Tongue (tissue), 2 donors: ENCODE measurements around the gene SCMH1. TPM values are rescaled to one million over a fixed set of nuclear protein-coding genes. Genes with fewer than 3 reads are reported as not detected.
"Not testable (repeated sequence)": the region's sequence is repeated elsewhere in the genome, so short reads cannot be mapped to it uniquely, and the experiment has no call there.

Experiments used
- DNase-seq: peaks from one replicate; pipeline ENCODE4 v3.0.0-alpha.2; 2015
- total RNA-seq: library from RNA; depleted of rRNA; stranded (reverse); fragments of >200 nt; gene quantifications from one replicate; pipeline ENCODE4 v1.2.3, GENCODE V29; 2014

SCMH1 gene
- total RNA-seq, 1 donor from 2014 or later: 55.0 TPM

DNA sequence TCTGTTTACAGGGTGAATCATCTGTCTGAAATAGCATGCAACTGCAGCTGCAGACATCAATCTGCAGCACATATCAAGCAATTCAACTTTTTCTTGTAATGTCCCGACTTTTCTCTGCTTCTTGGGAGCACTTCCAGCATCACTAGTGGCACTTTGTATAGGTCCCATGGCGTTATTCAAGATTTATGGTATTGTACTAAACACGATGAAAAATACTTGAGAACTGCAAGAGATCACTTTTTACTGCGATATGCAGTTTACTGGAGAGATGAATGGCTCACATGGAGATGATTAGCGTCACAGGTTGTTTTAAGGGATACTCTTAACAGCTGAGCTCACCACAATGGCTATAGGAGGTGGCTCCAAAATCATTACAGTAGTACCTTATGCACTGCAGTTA lies 7.2 kb upstream of the SCMH1 start:
- no peak for DNase-seq

DNA sequence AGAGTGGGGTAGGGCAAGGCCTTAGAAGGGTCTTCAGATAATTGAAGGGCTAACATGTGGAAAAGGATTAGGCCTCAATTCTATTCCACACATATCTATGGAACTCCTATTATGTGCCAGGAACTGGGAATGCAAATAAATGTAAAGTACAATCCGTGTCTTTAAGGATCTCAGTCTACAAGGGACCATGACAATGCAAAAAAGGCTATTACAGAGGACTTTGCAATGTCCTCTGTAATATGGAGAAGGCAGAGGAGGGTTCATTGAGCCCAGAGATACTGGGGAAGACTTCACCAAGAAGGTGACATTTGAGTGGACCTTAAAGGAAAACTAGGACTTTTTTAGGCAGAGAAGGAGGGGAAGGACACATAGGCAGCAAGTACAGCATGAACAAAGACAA lies 4.5 kb upstream of the SCMH1 start:
- no peak for DNase-seq

DNA sequence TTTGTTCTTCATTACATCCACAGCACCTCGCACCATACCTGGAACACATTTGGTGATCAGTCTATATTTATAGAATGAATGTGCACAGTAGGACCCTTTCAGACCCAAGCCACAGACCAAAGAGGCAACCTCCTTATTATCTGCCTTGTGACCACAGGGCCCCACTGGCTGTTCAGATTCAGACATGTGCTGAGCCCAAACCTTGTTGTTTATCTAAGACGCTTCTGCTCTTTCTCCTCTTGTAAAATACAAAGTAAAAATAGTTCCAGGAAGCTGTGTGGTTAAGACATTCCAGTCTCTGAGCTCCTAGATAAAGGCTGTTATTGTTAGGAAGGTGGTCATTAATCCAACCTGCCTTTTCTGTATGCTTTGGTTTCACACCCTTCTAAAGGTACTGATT lies 3.6 kb upstream of the SCMH1 start:
- DNase-seq: no peak

DNA sequence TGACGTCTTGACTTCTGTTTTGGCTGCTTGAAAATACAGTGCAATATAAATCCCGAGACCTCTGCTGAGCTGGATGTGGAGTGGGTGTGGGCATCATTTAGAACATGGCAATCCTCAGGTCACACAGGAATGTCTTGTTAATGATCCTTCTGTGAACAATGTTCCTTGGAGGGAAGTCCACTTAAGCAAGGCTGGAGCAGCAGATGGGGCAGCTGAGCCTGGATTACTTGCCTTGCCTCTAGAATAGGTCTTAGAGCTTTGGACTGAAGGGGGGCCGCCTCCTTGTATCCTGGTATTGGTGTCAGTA lies 926 bp upstream of the SCMH1 start:
- DNase-seq: no peak

DNA sequence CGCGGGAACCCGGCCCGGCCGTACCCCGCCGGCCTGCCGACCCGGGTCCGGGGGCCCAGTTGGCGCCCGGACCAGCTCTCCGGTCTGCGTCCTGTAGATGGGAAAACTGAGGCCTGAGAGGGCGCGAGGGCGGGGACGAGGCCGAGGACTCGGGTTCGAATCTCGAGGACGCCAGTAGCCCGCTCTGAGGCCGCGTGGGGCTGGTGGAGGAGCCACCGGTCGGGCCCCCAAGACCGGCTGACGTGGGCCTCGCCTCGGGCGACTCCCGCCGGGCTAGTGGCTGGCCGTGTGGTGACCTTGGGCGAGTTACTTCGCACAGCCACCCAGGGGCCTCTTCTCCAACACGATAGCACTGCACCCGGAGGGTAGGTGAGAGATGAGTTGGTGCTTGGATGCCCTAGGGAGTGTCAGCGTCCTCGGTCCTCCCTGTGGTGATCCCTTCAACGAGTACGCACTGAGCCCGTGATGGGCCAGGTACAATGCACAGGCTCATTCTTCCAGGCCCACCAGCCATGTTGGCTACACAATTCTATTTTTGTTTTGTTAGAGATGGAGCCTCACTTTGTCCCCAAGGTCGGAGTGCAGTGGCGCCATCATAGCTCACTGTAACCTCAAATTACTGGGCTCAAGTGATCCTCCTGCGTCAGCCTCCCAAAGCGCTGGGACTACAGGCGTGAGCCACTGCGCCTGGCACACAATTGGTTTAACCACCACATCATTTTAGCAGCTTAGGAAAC lies 404 bp upstream of the SCMH1 start:
- DNase-seq: no peak

DNA sequence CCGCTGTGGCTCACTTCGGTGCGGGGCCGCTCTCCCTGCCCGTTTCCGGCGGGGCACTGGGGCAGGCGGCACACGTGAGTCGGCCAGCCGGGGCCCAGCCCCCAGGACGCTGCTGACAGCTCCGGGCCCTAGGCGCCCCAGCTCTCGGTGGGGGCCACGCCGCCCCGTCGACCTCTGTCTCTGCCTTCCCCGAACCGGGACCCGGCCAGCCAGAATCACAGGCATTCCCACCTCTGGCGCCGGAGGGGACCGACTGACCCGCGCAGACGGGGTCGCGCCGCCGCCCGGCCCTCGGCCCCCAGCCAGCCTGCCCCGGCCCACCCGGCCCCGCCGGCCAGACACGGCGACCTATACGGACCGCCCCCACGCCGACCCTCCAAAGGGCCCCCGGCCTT lies 755 bp downstream of the SCMH1 start:
- DNase-seq: peak; percentile 54

DNA sequence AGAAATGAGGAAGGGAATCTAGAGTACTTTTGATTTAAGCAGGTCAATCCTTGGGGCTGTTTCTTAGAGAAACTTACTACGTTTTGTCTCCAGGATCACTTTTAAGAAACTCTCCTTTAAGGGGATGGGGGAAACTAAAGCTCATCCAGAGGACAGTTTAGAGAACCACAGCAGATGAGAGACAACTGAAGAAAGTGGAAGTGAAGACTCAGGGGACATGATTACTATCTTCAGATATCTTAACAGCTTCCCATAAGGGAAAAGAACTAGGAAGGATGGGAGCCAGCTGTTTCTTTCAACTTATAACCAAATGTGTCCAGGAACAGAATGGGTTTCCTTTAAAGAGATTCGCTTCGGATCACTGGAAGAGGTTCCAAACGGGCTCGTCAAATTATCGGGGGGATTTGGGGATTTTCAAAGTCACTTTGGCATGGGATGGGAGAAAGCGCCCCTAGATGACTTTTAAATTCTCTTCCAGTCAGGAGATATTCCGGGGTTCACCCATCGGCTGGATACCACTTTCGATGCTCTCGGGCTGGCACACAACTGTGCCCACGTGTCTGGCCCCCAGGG lies 1.2 kb downstream of the SCMH1 start:
- peak; percentile 40 for DNase-seq

DNA sequence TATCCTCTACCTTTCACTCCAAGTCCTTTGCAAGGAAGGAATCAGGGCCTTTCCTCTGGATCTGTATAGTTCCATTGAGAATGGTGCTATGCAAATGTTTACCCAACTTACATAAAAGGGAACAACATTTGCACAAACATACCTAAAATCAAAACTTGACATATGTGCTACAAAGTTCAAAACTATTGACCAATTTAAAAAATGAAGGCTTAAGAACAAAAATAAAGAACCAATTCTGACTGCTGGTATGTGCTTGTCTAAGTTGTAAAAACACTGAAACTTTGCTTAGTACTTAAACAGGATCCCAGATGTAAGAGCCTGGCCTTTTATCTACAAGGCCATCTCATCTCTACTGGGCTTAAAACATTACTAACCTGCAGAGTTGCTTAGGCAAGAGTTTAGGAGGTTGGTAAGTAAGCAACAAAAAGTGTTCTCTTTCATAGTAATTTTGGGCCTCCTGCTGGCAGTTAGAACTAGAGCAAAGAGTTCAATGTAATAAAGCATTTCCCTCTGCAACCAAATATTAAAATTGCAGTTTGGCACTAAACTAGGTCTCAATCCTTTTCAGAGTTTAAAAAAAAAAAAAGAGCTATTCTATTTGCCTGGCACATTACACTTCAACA lies 2.0 kb downstream of the SCMH1 start:
- peak; percentile 61 for DNase-seq

DNA sequence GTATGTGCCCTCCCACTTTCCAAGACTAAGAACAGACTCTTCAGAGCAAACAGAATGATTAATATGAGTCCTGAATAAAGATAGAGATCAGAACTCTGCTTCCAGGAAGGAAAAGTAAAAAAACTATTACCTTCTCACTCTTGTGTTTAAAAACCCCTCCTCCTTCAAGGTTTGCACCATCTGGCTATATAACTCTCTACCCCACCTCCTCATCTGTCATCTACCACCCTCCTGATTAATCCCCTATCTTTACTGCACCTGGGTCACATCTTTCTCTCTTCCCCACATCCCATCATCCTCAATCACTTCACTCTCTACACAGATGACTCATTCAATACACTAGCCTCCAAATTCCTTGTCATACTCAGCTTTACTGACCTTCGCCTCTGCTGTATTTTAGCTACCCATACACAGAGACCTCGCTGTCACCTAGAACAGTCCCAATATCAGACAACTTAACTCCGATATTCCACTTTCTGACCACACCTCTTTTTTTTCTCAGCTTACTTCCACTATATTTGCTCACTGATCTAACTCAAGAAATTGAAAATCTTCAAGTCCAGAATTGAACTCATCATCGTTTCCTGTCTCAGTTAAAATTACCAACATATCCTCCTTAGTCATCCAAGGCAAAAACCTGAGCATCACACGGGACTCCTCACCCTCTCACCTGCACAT lies 3.7 kb downstream of the SCMH1 start:
- DNase-seq: no peak

DNA sequence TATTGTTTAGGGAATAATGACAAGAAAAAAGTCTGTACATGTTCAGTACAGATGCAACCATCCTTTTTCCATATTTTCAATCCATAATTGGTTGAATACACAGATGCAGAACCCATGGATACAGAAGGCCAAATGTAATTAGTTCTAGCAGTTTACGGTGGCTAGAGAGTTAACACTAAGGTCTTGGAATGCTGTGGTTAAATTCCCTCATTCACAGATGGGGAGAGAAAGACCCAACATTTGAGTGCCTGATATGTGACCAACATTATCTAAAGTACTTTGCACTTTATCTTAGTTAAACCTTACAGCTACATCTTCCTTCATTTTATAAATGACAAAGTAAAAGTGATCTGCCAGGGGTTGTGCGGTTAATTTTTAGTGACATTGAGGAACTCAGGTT lies 5.3 kb downstream of the SCMH1 start:
- DNase-seq: no peak

DNA sequence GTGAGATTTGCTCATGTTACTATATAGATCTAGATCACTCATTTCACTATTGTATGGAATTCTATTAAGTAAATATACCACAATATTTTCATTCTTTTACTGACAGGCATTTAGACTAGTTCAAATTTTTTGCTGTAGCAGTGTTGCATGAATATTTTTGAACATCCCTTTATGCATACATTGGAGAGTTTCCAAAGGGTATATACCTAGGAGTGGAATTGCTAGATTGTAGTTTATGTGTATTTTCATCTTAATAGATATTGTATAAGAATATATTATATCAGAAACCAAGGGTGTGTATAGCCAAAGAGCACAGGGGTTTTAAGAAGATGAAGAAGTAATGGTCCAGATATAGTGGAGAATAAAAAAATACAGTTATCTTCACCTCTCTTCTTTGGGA lies 6.2 kb downstream of the SCMH1 start:
- DNase-seq: no peak

DNA sequence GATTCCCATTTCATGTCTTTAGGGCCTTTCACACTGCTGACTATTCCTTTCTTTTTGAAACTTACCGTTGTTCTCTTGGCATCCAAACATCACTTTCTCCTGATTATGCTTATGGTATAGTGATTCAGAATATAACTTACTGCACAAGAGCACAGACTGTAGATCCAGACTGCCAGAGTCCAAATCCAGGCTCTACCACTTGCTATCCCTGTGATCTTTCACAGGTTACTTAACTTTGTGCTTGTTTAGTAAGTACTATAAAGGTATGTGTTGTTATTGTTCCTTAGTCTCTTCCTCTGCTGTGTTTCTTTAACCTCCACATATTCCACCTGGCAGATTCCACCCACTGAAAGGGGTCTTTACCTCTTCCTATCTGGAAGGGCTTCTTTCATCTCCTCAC lies 8.4 kb downstream of the SCMH1 start:
- DNase-seq: no peak

DNA sequence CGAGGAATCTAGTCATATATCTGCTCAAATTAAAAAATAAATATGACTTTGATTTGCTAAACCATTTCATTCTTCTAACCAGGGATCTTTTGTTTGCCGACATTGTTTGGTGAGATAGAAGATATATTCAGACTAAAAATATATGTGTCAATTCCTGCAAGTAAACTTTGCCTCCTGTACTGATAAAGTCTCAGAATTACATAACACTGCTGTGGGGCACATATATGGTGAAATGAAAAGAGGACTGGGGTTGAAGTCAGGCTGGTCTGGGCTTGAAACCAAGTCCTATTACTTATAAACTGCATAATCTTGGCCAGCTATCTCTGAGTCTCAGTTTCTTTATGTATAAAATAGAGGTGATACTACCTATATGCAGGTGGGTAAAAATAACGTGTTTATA lies 9.8 kb downstream of the SCMH1 start:
- DNase-seq: no peak

DNA sequence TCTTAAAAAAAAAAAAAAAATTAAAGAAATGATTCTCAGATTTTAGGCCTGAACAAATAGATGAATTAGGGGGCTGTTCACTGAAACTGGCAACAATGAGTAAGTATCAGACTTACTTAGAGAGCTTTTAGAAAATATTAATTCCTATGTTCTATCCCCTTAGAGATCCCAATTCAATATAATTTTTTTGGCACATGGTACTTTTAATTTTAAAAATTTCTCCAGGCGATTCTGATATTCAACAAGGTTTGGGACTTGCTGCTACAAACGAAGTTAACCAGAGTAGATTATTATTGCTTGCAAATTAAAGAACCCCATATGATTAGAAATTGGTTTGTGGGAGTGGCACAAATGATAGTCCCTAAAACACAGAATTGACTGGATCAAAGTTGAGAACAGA lies 11.4 kb downstream of the SCMH1 start:
- no peak for DNase-seq

DNA sequence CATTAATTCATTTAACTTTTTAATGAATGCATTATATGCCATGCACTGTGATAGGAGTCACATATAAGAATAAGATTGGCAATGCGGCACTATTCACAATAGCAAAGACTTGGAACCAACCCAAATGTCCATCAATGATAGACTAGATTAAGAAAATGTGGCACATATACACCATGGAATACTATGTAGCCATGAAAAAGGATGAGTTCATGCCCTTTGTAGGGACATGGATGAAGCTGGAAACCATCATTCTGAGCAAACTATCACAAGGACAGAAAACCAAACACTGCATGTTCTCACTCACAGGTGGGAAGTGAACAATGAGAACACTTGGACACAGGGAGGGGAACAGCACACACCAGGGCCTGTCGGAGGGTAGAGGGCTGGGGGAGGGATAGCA lies 12.9 kb downstream of the SCMH1 start:
- DNase-seq: not testable (repeated sequence)

DNA sequence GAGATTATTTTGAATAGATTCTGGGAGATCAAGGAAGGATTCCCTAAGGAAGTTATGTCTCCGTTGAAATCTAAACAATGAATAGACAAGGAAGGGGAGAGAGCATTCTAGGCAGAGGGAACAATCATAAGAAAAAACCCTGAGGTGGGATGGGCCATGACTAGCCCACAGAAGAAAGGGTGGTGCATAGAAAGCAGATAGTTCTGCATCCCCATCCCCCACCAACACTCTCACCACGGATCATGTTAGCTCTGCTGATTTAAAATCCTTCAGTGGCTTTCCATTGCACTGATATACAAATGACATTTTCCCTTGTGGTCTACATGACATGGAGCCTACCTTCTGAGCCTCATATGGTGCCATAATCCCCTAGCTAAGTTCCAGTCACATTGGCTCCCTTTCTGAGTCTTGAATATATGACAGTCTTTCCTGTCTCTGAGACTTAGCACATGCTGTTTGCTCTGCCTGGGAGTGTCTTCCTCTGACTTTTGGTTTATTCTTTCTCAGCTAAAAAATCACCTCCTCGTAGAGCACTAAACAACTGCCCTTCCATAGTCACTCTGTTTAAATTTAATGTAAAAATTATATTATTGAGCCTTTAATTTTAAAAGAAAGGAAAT lies 15.2 kb downstream of the SCMH1 start:
- DNase-seq: no peak

DNA sequence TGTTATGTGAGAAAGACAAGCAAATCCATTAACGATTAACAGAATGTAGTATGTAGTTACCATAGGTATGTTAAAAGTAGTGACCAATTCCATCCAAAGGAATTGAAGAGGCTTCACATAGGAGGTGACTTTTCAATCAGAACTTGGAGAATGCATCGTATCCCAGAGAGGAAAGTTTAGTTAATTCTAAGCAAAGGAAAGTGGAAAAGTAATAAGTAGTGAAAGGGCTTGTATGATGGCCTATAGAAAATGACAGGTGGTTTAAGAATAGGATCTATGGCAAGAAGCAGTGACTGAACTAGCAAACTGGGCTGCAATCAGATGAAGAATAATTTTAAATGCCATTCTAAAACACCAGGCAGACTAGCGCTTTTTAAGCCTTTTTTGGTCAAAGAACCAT lies 16.6 kb downstream of the SCMH1 start:
- DNase-seq: no peak

DNA sequence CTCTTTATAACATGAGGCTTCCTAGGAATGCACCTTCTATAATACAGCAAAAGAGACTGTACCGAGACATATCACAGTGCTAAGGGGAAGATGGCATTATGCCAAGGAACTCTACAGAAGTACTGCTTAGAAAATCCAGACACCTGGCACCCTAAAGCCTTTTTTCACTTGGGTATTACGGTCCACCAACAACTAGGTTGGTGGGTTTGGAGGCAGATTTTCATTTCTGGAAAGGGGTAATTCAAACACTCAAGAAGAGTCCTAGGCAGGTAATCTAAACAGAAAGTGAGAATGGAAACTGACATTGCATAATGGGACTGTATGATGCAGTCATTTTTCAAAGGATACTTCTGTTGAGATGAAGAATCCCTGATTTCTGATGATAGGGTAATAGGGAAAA lies 19.6 kb downstream of the SCMH1 start:
- DNase-seq: peak; percentile 50

DNA sequence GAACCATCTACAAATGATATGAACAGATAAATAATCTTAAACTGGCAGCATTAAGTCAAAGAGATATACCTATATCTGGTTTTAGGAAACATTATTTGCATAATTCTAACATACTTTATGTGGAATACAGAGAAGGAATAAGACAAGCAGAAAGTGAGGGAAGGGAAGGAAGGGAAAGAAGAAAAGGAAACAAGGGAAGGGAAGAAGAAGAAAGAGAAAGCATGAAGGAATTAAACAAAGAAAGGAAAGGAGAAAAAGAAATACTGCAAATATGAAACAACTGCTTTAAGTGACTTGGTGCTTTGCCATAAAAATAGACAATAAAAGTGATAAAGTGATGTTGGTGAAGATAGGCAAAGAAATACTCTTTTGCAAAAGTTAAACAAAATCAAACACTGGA lies 20.1 kb downstream of the SCMH1 start:
- no peak for DNase-seq

DNA sequence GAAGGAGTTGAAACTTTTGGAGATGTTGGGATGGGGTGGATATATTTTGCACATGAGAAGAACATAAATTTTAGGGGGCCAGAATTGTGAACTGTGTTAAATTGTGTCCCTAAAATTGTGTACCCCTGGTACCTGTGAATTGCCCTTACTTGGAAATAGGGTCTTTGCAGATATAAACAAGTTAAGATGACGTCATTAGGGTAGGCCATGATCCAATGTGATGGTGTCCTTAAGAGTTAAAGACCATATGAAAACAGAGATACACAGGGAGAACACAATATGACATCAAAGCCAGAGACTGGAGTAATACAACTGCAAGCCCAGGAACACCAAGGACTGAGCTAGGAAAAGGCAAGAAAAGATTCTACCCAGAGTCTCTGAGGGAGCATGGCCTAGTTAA lies 24.0 kb downstream of the SCMH1 start:
- no peak for DNase-seq

DNA sequence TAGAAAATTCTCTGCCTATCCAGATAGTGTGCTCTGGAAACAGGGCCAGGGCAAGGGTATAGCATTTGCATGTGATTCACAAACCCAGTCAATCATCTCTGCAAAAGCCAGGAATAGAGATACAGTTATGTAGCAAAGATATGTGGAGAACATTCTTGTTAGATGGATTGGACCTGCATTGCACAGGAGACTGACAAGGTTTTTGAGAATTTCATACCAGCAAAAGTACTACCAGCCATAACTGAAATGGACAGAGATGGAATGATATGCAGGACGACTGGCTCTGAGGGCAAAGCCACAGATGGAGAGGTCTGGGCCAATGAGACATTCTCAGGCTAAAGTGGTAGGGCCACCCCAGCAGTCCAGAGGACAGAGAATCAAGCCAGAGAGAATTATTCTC lies 24.7 kb downstream of the SCMH1 start:
- no peak for DNase-seq

DNA sequence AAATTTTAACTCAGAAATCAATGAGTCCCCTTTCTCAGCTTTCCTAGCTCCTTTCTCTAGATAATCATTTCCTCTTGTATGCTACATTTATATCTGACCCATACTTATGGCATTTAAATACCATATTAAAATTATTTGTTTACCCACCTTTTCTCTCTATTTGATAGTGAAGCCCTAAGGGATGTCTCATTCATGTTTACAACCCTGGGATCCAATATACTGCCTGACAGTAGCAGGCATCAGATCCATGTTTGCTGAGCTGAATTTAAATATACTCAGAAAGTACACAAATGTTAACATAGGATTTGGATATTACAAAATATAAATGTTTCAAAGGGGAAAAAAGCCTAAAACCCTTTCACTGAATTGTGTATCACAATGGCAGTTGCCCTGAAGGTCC lies 26.5 kb downstream of the SCMH1 start:
- no peak for DNase-seq

DNA sequence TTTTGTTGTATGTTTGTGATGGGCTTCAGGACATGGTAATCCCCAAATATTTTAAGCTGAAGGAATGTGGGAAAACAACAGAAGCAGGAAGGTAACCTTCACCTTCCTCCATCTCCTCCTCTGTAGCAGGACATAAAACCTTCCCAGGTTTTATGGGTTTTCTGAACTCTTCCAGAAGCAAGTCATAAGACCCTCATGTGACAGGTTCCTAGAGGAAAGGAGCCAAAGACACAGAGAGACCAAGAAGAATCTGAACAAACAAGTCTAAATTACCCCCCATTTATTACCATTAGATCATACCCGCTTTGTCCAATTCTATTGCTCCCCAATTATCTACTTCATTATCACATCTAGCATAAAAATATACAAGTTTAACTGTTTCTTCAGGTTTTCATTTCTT lies 28.8 kb downstream of the SCMH1 start:
- no peak for DNase-seq
